HG03354 (cell line): ENCODE data around the gene ISOC2.
"Not testable (repeated sequence)": the region's sequence is repeated elsewhere in the genome, so short reads cannot be mapped to it uniquely, and the experiment has no call there.

Experiments
- ATAC-seq: cut with Tn5 transposase; IDR thresholded peaks from one replicate; pipeline ENCODE4 v1.9.1; 2021; ENCODE audit warnings: mild to moderate bottlenecking; ENCODE audit not compliant: unreplicated experiment, poor library complexity, severe bottlenecking

ISOC2 gene

DNA sequence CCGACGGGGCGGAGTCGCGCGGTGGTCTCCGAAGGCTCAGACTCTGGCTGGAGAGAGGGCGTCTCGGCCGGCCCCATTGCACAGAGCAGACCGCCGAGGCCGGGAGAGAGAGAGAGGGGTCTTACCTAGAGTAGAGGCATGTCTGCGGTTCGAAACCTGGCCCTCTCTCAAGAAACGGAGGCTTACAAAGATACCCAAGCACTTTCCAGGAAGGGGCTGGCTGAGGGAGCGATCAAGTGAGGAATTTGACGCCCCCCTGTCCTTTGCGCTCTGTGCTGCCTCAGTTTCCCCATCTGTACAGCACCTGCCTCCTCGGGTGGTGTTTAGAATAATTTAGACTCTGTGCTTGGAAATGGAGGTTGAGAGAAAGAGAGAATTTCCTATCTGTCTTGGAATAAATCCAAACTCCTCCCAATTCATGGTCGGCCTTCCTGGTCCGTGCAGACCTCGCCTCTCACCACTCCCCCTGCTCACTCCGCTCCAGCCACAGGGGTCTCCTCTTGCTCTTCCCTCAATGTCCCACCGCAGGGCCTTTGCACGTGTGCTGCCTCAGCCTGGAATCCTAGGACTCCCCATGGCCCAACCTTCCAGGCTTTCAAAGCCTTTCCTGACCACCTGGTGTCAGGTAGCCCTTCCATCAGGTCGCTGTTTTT, 658 bp upstream of the ISOC2 start:
- ATAC-seq: no peak

DNA sequence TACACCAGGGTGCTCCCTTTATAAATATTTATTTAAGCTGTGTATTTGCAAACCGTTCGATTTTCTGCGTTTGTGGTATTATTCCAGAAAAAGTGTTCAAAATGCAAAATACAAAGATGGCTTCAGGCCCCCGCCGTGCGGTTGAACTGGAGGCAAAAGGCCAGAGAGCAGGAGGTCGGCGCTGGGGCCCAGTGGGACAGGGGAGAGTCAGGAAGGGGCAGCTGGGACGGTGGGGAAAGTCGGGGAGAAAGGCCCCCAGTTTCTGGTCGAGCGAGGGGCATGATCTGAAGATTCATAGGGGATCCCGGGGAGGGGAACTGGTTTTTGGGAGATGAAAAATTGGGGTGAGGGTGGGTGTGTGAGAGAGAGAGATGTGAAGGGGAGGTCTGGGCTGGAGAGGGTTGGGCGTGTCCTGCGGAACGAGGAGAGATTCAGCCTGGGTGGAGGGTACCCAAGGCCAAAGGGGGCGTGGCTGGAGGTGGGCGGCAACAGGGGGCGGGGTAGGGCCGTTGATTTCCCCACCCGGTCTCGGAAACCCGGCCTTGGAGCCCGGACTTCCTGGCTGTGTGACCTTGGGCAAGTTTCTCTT, 678 bp downstream of the ISOC2 start:
- ATAC-seq: no peak

DNA sequence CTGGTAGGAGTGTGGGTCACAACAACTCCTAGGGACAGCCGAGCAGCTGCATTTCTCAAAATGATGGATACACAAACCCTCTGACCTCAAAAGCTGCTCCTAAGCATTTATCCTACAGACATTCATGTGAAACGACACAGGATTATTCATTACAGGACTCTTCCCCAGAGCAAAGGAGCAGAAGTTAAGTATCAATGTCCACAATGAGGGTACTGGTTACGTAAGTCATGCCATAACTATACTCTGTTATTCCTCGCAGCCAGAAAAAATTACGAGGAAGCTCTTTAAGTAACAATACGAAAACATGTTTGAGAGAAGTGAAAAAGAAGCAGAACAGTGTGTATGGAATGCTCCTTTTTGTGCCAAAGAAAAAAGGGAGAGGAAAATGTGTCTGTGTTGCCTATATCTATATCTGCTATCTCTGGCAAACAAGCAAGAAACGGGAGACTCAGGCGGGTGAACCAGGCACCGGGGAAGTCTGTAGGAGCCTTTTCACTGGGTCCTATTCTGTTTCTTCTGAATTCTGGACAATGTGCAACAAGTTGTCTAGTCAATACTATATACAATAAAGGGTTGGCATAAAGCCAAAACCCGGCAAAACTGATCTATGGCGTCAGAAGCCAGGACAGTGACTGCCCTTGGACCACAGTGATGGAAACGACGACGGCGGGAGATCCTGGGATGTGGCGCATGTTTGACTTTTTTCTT, 1.3 kb downstream of the ISOC2 start:
- no peak for ATAC-seq

DNA sequence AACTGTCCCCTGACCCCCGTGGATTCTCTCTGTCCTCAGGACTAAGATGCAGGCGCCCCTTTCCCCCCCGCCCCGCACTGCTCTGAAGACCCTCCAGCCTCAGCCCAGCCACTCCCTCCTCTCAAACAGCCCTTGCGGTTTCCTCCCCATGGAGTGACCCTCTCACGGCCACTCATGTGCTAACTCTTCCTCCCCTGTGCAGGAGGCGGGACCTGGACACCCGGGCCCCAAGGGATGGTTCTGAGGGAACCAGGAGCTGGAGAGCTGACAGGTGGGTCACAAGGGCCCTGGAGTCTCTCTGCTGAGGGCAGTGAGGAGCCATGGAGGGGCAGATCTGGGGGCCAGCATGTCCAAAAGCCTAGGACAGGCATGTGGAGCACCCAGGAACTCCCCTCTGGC, 1.9 kb downstream of the ISOC2 start:
- no peak for ATAC-seq

DNA sequence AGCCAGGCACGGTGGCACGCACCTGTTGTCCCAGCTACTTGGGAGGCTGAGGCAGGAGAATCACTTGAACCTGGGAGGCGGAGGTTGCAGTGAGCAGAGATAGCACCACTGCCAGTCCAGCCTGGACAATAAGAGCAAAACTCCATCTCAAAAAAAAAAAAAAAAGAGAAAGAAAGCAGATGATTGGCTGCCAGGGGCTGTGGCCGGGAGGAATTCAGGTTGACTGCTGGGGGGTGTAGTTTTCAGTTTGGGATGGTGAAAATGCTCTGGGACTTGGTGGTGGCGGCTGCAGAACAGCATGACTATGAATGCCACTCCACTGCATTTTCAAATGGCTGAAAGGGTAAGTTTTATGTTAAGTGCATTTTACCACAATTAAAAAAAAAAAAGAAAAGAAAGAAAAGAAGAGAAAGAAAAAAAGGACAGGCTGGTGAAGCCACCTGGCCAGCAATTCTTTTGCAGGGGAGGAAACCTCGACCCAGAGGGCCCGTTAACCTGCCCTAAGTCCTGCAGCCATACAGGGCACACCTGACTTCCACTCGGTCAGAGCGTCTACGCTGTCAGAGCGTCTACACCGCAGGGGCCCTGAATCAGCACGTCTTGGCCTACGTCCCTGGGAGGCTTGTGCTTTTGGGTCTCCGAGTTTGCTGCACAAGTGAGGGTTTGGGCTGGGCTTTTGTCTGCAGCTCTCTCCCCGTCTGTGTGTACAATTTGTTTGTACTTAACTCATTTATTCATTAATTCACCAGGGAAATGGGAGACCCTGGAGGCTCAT, 3.6 kb downstream of the ISOC2 start:
- no peak for ATAC-seq

DNA sequence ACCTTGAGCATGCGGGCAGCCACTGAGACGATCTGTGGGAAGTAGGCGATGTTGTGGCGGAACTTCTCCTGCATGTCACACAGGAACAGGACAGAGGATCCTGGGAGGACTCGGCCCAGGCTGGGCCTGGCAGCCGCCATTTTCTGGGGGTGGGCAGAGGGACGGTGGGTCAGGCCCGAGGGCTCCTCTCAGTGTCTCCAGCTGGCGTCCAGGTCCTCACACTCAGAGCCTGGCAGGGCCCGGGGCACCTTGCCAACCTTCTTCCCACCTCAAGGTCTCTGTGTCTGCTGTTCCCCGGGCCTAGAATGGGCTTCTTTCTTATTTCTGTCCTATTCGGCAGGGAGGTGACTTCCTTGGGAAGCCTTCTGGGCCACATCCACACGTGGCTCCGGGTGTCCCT, 5.1 kb downstream of the ISOC2 start:
- no peak for ATAC-seq

DNA sequence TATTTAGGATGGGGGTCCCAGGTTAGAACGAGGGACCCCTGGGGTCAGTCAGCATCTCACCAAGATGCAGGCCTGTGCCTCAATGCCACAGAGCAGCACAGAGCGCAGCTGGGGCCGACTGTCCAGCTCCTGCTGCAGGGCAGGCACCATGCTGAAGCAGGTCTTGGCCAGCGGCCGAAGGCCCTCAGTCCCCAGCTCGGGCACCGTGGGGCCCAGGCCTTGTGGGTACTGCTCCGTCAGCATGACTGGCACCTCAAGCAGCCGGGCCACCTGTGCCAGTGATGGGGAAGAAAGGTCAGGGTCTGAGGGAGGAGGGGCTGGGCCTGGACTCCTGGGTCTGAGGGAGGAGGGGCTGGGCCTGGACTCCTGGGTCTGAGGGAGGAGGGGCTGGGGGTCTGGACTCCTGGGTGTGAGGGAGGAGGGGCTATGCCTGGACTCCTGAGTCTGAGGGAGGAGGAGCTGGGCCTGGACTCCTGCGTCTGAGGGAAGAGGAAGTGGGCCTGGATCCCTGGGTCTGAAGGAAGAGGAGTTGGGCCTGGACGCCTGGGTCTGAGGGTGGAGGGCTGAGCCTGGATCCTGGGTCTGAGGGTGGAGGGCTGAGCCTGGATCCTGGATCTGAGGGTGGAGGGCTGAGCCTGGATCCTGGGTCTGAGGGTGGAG, 5.7 kb downstream of the ISOC2 start:
- no peak for ATAC-seq

DNA sequence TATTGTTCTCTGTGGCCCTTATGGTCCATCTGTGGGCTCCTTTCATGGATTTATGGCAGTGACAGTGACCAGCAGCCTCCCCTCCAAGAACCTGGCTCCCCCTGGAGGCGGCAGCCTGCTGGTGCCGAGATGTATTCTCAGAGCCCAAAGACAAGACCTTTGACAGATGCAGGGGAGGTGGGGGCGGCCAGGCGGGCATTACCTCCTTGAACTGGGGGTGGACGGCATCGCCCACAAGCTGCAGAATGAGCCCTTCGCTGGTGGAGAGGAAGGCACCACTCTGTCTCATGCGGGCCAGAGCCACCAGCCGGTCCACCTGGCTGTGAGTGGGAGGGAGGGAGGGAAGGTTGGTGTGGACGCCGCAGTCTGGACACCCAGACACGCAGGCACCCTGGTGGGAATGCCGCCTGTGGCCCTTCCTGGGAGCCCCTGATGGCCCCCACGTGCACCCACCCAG, 6.6 kb downstream of the ISOC2 start:
- no peak for ATAC-seq

DNA sequence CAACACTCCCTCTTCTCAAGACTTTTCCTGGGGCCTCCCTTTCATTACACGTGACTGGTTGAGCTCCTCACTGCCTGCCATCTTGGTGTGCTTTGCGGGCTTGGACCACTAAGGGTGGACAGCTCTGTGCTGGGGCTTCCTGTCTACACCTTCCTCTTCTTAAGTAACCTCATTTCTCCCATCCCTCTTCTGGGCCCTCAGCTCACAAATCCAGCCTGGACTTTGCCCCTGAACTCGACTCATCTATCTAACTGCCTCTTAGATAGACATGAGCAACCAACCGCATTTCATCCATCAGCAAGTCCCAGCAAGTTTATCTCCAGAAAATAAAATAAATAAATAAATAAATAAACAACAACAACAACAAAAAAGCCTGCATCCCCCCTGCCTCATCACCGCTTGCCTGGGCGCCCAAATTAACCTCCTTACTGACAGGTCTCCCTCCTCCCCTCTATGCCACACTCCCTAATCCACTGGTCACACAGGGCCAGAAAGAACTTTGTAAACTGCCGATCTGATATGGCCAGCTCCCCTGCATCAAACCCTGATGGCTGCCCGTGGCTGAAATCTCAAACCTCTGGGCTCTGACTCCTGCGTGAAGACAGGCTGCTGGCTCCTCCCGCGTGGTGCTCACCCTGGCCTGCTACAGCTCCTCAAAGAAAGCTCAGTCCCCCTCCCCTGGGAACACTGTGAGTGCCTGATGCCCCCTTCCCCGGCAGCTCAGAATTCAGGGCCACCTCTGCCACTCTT, 7.8 kb downstream of the ISOC2 start:
- no peak for ATAC-seq

DNA sequence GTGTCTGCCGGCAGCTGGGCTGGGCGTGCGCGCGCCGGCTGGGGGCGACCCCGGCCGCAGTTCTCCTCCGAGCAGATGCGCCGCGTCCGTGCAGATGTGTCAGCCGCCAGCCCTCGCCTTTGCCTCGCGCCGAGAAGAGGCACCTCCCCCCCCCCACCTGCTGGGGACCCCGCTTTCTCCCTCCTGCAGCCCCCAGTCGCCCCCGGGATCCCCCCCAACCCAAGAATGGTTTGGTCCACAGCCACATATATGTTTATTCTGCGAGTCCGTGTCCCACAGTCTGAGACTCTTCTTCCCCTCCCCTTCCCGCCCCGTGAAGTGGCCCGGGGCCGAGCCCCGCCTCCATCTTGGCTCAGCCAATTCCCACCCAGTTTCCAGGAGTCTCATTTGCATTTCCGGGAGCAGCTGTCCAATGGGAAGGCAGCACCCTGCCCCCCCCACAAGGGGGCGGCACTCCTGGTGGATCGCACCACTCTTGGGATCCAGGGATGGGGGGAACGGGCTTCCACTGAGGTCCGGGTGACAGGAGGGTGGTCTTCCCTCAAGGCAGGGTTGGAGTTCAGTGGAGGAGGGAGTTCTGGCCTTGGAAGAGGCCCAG, 8.6 kb downstream of the ISOC2 start:
- ATAC-seq: no peak

DNA sequence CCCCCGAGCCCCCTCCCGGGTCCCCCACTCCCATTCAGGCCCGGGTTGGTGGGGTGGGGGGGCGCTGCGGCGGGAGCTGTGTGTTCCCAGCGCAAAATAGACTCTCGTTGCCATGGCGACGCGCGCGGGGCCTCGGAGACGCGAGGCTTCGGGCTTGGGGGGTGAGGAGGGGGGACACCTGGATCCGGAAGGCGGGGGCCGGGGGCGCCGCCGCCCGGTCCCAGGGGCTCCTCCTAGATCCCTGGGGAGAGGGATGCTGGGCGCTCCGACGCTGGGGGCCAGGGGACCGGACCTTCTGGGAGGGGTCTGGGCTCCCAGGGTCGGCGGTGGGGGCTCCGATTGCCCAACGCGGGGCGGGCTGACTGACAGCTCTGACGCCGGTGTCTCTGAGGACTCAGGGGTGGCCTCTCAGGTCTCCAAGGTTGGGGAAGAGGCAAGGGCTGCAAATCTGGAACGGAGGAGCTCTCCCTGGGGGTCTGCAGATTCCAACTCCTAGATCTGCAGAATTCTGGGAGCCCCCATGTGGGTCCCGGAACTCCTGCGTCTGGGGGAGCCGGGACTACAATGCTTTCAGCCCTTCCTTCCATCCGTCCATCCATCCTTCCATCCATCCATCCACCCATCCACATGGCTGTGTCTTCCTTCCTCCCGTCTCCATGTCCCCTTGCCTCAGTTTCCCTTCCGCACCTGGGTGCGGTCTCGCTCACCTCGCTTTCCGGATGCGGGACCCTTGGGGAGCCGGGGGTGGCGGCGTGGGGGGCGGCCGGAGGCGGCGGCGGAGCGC, 9.3 kb downstream of the ISOC2 start:
- ATAC-seq: no peak

DNA sequence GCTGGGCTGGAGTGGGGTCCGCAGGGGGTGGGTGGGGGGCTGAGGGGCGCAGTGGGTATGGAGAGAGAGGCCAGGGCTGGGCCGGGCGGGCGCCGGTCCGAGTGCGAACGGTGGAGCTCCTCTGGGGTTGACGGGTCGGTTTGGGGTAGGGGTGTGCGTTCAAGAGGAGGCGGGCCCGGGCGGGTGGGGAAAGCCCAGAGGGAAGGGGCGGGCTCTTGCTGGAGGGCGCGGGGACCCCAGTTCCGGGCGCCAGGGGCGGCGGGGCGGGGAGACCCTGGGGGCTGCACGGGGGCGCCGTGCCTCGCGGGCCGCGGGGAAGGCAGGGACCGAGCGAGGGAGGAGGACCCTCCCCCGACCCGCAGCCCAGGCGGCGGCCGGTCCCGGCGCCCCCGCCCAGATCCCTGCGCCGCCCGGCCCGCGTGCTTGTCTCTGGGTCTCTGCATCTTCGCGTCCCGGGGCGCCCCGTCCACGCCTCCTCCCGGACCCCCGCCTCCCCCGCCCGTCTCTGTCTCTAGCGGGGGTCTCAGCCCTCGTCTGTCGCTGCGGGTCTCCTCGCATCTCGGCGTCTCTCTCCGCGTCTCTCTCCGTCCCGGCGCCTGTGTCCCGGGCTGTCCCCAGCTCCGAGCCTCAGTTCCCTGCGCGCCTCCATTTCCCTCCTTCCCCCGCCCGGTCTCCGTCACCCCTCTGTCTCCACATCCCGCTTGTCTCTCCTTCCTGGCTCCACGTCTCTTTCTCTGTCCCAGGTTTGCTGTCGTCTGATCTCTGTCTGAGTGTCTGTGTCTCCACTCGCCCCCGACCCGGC, 10.1 kb downstream of the ISOC2 start:
- no peak for ATAC-seq

DNA sequence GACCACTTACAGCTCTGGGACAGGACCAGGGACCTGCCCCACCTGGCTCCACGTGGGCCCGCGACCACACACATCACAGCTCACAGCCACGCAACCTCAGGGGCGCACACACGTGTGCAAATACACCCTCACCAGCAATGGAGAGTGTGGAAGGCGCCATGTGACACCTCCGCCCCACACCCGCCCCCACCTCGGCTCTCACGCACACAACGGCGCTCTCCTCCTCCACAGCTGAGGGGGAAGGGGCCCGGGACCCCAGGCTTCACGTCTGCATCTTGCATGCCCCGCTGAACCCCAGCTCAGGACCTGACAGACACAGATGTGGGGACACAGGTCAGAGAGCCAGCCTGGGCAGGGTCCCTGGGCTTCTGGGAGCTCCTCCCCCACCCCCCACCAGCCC, 12.0 kb downstream of the ISOC2 start:
- no peak for ATAC-seq

DNA sequence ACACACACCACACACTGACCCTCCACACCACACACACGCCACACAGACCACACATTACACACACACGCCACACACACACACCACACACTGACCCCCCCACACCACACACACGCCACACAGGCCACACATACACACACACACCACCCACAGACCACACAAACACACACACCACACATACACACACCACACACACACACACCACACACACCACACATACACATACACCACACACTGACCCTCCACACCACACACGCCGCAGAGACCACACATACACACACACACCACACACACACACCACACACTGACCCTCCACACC, 13.3 kb downstream of the ISOC2 start:
- ATAC-seq: not testable (repeated sequence)

DNA sequence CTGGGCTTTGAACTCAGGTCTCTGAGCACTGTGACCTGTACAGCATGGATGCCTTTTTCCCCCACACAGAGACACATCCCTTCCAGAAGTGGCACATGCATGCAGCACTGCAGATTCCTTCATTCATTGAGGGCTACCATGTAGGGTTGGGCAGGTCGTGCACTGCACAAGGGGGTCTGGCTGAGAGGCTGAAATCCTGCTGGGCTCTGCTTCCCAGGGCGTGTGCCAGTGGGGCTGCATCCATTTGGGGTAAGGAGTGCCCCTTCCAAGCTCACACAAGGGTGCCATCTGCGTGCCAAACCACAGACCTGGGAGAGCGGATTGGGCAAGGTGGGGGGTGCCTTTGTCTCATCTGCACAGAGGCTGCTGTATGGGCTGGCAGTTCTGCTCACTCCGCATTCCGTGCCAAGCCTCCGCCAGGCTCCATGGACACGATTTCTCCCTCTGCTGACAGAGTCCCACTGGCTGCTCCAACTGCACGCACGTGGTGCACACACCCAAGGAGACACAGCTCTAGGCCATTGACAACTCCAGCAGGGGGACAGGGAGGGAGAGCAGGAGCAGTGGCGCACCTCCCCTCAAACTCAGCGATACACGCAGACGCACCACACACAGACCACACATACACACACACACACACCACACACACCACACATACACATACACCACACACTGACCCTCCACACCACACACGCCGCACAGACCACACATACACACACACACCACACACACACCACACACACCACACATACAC, 13.8 kb downstream of the ISOC2 start:
- no peak for ATAC-seq

DNA sequence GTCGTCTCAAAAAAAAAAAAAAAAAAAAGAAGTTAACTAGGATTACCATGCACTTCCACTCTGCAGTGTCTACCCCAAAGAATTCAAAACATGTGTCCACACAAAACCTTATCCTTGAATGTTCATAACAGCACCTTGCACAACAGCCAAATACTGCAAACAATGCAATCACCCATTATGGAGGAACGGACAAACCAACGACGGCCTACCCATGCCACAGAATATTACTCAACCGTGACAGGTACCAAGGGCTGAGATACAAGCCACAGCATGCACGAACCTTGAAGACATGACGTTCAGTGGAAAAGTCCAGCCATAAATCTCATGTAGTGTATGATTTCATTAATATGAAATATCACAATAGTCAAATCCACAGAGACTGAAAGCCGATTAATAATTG, 15.4 kb downstream of the ISOC2 start:
- ATAC-seq: no peak

DNA sequence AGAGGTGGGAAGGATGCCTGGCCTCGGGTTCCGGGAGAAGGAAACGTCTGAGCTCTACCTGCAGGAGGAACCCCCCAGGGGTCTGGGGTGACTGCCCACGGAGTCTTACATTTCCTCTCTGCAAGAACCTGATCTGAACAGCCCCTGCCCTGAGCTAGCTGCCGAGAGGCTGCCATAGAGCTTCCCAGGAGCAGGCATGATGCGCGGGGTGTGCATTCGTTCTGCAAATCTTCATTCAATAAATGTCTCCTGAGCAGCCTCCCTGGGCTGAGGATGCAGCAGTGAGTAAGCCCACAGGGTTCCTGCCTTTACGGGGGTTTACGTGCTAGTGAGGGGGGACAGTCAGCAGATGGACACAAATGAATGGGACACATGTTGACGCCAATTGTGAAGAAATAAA, 16.8 kb downstream of the ISOC2 start:
- ATAC-seq: no peak
